ENCODE results near the gene DCC.

DNA sequence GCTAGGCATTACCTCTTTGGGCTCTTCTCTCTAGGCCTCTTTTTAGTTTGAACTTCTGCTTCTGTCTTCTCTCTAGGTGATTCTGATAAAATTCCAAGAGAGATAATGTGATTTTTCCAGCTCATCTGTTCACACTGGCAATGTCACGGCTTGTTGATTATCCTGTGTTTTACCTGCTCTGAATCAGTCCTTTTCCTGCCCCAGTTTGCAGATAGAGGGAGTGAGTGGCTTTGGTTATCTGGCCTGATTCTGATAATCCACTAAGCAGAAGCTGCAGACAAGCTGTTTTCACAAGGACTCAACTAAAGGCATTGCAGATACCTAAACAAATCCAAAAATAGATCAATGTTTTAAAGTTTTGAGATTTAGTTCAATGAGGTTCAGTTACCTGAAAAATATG, 111.9 kb downstream of the DCC start:
- TF ChIP-seq, protein P1, sequence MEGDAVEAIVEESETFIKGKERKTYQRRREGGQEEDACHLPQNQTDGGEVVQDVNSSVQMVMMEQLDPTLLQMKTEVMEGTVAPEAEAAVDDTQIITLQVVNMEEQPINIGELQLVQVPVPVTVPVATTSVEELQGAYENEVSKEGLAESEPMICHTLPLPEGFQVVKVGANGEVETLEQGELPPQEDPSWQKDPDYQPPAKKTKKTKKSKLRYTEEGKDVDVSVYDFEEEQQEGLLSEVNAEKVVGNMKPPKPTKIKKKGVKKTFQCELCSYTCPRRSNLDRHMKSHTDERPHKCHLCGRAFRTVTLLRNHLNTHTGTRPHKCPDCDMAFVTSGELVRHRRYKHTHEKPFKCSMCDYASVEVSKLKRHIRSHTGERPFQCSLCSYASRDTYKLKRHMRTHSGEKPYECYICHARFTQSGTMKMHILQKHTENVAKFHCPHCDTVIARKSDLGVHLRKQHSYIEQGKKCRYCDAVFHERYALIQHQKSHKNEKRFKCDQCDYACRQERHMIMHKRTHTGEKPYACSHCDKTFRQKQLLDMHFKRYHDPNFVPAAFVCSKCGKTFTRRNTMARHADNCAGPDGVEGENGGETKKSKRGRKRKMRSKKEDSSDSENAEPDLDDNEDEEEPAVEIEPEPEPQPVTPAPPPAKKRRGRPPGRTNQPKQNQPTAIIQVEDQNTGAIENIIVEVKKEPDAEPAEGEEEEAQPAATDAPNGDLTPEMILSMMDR (conservative IDR thresholded peaks at IDR 0.05; ENCODE audit: low read length), result no peak
- no peak for TF ChIP-seq EZH2phosphoT487 (IDR thresholded peaks at IDR 0.05; ENCODE audit: borderline replicate concordance)

Measured in Loucy (cell line).